22Rv1 (cell line): ENCODE results near the gene C2orf92.

Source experiments
- H3K27ac ChIP-seq: fragments of 450-650 bp; 2 replicates; pipeline ENCODE4 v1.5.1; 2017
- CTCF ChIP-seq: fragments of 450-650 bp; IDR thresholded peaks from 2 replicates; pipeline ENCODE4 v1.5.1; 2017; ENCODE audit warnings: mild to moderate bottlenecking
- ZFX ChIP-seq: fragments of 450-650 bp; IDR thresholded peaks from 2 replicates; pipeline ENCODE4 v1.6.1; 2017; ENCODE audit warnings: antibody characterized with exemption, borderline replicate concordance

Gene C2orf92

GRCh38 chr2:97651114-97651513, 18.4 kb upstream of the C2orf92 start:
- no peak for TF ChIP-seq CTCF
- H3K27ac ChIP-seq = peak overlapping the region; percentile 32

GRCh38 chr2:97653473-97653872, 16.0 kb upstream of the C2orf92 start:
- H3K27ac ChIP-seq = peak overlapping the region; percentile 18; the same call in 1 of the 2 replicates
- TF ChIP-seq ZFX (no peak), CTCF (no peak)

- TF ChIP-seq ZFX (no peak), CTCF (no peak)
- peak overlapping the region; percentile 18; the same call in 1 of the 2 replicates for H3K27ac ChIP-seq
These were observed 15.6 kb upstream of the C2orf92 start for GRCh38 chr2:97653874-97654273.

GRCh38 chr2:97654309-97654708, 15.2 kb upstream of the C2orf92 start:
- peak overlapping the region; percentile 18; the same call in 1 of the 2 replicates for H3K27ac ChIP-seq
- TF ChIP-seq CTCF = no peak
- no peak for TF ChIP-seq ZFX

GRCh38 chr2:97654791-97655190, 14.7 kb upstream of the C2orf92 start:
- no peak overlapping the region for H3K27ac ChIP-seq
- no peak for TF ChIP-seq ZFX
- TF ChIP-seq CTCF = no peak

GRCh38 chr2:97656129-97656755, 13.3 kb upstream of the C2orf92 start:
- TF ChIP-seq ZFX (no peak), CTCF (no peak)
- no peak overlapping the region for H3K27ac ChIP-seq

- H3K27ac ChIP-seq = no peak overlapping the region
- TF ChIP-seq CTCF = no peak
- no peak for TF ChIP-seq ZFX
These were observed 12.5 kb upstream of the C2orf92 start for GRCh38 chr2:97656905-97657587.
